Effector CD4-positive, alpha-beta T cell (primary cell): ENCODE results near the gene TSBP1.
"Not testable (repeated sequence)": the region's sequence is repeated elsewhere in the genome, so short reads cannot be mapped to it uniquely, and the experiment has no call there.

Experiments used
- DNase-seq: peaks from one replicate; pipeline ENCODE4 v3.0.0-alpha.2; 2020

Gene TSBP1

GRCh38 chr6:32375739-32376529, 4.2 kb upstream of the TSBP1 start:
- DNase-seq = no peak

GRCh38 chr6:32371229-32371628, 474 bp downstream of the TSBP1 start:
- no peak for DNase-seq

- DNase-seq = no peak
These were observed 1.2 kb downstream of the TSBP1 start for GRCh38 chr6:32370505-32370904.

GRCh38 chr6:32369660-32370059, 2.0 kb downstream of the TSBP1 start:
- no peak for DNase-seq

GRCh38 chr6:32367644-32368043, 4.1 kb downstream of the TSBP1 start:
- DNase-seq = no peak

- DNase-seq = not testable (repeated sequence)
These were observed 12.5 kb downstream of the TSBP1 start for GRCh38 chr6:32359225-32359624.

- not testable (repeated sequence) for DNase-seq
These were observed 13.2 kb downstream of the TSBP1 start for GRCh38 chr6:32358548-32358947.

- DNase-seq = no peak
These were observed 16.7 kb downstream of the TSBP1 start for GRCh38 chr6:32355018-32355417.

GRCh38 chr6:32353348-32353747, 18.4 kb downstream of the TSBP1 start:
- no peak for DNase-seq

- no peak for DNase-seq
These were observed 31.5 kb downstream of the TSBP1 start for GRCh38 chr6:32340242-32340641.

GRCh38 chr6:32337186-32337805, 34.4 kb downstream of the TSBP1 start:
- no peak for DNase-seq

GRCh38 chr6:32332433-32332832, 39.3 kb downstream of the TSBP1 start:
- no peak for DNase-seq

GRCh38 chr6:32329141-32329540, 42.6 kb downstream of the TSBP1 start:
- DNase-seq = no peak

GRCh38 chr6:32327103-32327502, 44.6 kb downstream of the TSBP1 start:
- no peak for DNase-seq

GRCh38 chr6:32318501-32318900, 53.2 kb downstream of the TSBP1 start:
- no peak for DNase-seq

- DNase-seq = no peak
These were observed 54.2 kb downstream of the TSBP1 start for GRCh38 chr6:32317541-32317940.

GRCh38 chr6:32313964-32314363, 57.7 kb downstream of the TSBP1 start:
- DNase-seq = no peak

- no peak for DNase-seq
These were observed 72.9 kb downstream of the TSBP1 start for GRCh38 chr6:32298632-32299336.

- not testable (repeated sequence) for DNase-seq
These were observed 76.7 kb downstream of the TSBP1 start for GRCh38 chr6:32294980-32295379.

GRCh38 chr6:32294566-32294965, 77.1 kb downstream of the TSBP1 start:
- no peak for DNase-seq

- no peak for DNase-seq
These were observed 78.0 kb downstream of the TSBP1 start for GRCh38 chr6:32293695-32294094.

- DNase-seq = no peak
These were observed 80.2 kb downstream of the TSBP1 start for GRCh38 chr6:32291543-32291942.

GRCh38 chr6:32290886-32291450, 80.7 kb downstream of the TSBP1 start:
- DNase-seq = no peak

- DNase-seq = no peak
These were observed 83.3 kb downstream of the TSBP1 start for GRCh38 chr6:32288426-32288825.
